G401.6 (cell line): Measurements from ENCODE around the gene FMNL1.

Source experiments
- FAIRE-seq: peaks from 2 replicates; lab custom pipeline; 2012; peaks lifted over from hg19 to GRCh38; lab: Jason Lieb, UNC

The FMNL1 gene

DNA sequence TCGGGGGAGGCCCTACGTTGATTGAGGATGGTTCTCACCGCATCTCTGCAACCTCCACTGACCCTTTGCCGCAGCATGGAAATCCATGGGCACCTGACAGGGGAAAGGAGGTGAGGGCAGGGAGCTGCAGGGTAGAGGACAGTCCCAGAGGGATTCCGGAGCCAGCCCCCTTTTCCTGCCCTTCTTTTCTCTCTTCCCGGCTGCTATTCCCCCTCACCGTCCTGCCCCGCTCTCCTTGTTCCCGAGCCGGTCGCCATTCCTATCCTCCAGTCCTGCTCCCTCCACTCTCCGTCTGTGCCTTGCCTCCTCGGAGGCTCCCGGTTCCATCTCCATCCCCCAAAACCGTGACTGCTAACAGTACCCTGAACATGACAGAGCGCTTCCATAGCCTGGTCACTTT is 35.4 kb downstream of the FMNL1 start:
- no peak for FAIRE-seq

DNA sequence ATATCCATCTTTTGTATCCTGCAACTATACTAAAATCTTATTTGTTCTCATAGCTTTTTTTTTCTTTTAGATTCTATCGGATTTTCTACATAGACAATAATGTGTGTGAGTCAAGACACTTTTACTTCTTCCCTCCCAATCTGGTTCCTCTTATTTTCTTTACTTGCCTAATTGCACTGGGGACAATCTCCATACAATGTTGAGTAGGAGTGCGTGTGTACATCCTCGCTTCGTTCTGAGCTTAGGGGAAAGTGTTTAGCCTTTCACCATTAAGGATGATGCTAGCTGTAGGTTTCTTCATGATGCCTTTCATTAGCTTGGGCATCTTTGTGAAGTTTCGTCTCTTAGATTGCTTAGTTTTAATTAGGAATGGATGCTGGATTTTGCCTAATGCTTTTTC is 37.3 kb downstream of the FMNL1 start:
- no peak for FAIRE-seq

DNA sequence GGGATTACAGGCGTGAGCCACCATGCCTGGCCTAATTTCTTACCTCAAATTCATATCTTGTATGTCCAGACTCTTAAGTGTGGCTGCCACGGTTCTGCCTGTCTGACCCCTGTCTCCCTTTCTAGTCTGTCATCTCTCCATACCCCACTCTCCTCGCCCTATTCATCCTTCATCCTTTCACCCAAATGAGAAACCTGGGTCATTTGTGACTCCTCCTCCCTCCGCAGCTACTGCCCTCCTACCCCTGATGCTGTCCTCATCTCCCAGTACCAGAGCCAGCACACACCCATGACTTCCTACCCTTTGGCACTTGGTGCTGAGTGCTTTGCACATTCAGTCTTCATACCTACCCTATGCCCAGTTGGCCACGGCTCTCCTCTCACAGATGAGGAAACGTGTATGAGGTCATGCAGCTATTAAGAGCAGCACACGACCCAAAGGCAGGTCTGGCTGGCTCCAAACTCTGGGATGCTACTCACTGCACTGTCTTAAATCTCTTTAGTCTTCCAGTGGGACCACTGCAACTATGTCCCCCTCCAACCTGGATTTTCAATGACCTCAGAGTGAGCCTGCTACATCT is 38.6 kb downstream of the FMNL1 start:
- no peak for FAIRE-seq

DNA sequence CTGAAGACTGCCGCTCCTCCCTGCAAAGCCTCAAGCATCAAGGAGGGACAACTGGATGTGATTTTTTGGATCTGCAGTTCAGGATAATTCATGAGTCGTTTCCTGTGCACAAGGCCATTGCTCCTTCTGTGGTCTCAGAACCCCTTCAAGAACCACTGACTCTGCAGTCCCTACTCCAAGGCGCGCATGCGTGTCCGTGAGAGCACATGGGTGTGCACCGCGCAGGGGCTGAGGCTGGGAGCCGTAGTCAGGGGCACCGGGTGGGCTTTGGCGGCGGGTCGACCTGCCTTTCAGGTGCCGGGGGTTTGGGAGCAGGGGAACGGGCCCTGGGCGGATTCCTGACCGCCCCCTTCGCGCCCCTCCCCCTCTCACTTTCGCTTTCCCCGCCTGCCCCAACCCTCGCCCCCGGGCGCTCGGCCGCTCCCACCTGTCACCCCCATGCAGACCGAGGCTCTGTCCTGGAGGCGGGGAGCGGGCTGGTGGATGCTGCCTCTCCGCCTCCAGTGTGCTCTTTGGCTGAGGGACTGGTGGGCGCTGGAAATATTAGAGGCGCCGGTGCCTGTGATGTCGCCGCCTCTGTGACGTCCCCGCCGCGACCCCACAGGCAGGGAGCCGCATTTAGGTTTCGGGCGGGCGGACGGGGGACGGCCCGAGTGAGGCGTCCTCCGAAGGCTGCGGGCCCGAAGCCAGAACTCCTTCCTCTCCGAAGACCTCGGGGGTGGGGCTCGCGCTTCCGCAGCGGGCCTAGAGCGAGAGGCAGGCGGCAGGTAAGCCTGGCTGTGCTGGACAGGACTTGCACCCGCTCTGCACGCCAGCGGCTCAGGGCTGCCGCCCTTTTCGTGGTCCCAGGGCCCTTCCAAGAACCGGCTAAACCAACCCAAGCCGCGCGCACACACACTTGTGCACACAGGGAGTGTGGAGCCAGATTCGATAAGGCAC is 40.2 kb downstream of the FMNL1 start, which contains the start of gene SPATA32:
TSS of gene SPATA32 (minus strand) at position 518 of the 939 bp plus-strand sequence. CDS start at position 440, 78 bp downstream.
- no peak for FAIRE-seq

DNA sequence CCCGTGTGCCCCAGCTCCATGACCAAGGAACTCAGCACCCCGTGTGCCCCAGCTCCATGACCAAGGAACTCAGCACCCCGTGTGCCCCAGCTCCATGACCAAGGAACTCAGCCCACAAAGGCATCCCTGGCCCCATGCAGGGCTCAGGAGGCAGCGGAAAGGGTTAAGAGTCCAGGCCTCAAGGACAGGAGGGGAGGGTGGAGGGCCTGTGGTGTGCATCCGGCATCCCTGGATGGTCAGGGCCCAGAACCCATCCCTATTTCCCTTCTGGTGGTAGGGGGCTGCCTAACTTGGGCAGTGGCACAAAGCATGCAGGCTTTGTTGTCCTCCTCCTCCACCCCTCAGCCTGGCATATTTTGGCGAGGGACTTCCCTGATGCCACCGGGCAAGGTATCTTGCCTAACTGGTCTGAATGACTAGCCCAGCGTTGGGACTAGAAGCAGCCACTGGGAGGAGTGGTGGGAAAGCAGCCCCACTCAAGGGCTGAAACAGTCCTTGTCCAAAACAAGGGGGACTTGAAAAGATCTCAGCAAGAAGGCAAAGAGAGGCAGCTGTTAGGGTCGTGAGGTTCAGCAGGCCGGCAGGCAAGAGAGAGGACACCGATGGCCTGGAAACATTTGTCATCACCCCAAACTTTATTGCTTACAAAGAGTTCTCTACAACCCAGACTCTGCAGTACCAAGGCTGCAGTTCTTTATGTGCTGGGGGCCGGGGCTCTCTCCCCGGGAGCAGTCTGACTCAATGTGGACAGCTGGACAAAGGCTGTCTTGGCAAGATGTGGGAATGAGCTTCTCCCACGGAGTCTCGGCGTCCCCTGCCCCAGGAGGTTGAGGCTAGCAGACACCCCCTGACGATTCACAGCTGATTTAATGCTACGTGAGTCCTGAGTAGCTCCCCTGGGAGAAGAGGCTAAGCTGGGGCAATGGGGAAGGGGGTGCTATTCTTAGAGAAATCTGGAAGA is 41.1 kb downstream of the FMNL1 start:
- FAIRE-seq, result no peak

DNA sequence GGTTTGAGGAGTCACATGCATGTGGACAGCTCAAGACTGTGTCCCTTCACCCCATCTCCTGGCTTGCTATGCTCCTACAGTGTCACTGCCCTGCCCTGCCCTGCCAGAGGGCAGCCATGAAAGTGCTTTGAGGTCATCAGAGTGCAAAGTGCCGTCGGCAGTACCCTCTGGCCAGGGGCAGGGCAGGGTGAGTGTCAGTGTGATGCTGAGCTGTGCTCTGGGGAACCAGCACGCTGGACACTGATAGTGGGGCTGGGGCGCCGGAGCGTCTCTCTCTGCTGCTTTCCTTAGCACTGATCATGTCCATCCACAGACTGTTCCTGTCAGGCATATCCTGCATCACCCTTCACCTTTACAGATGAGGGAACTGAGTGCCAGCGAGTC is 41.8 kb downstream of the FMNL1 start:
- FAIRE-seq, result no peak

DNA sequence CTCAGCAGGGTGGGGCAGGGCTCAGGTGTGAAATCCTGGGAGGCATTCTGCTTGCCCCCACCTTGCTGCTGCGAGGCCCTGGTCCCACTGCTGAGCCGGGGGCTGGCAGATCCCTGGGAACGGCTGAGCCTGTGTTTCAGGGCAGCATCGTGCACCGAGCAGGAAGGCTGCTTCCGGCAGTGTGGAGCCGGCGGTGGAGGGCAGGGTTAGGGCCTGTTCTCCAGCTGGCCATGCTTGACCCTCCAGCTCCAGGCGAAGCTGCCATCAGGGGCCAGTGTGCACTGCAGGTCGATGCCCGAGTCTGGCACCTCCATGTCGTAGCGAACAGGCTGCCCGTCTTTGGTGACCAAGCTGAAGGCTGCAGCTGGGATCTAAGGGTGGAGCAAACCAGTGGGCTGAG is 42.7 kb downstream of the FMNL1 start:
- no peak for FAIRE-seq

DNA sequence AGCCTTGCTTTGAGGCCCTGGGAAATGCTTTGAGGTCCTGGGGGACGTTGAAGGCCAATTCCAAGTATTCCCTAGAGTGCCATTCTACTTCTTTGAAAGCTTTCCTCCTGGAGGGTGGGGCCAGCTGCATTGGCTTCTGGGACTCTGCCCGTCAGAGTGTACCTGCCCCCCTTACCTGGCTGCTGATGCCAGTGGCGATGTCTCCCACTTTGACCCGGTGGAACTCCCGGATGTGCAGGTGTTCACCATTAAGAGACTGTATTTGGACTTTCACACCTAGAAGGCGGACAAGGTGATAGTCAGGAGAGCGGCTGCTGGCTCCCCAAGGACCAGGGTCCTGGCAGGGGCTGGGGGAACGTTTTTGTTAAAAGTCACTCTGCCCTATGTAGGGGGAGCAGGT is 43.3 kb downstream of the FMNL1 start:
- FAIRE-seq, result no peak

DNA sequence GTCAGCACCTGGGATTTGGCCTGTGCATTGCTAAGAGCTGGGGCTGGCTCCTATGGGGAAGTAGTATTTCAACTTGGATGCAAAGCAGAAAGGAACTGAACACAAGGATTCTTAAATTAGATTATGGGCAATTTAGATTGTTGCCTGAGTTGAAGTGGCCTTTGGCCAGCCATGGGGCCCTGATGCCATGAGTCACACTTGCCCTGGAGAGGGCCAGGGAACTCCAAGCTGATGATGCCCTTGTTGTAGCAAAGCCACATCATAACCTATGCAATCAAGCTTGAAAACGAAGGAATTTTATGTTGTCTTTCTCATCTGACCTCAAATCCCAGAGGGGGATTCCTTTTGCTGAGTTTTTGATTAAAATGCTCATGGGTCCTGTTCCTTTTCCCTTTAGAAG is 44.1 kb downstream of the FMNL1 start:
- no peak for FAIRE-seq

DNA sequence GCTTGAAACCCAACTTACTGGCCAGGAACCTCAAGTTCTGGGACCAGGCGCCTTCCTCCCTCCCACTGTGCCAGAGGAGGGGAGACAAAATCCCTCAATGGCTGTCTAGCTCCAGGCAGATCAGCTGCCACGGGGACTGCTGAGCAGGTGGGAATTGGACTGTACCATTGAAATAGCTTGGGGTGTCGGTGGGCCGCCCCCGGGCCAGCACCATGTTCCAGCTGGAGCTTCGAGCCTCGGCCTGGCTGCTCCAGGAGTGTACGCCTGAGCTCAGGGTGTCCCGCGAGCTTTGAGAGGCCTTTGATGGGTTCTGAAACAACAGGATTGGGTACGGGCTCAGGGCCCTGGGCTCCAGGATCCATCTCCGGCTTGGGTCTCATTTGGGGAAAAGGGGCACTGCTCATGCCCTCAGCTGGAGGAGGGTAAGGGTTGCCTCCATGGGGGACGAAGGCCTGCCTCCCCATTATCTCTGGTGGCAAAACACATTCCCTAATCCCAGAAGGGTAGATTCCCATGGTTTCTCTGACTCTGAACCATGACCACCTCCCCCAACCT is 44.8 kb downstream of the FMNL1 start:
- no peak for FAIRE-seq

DNA sequence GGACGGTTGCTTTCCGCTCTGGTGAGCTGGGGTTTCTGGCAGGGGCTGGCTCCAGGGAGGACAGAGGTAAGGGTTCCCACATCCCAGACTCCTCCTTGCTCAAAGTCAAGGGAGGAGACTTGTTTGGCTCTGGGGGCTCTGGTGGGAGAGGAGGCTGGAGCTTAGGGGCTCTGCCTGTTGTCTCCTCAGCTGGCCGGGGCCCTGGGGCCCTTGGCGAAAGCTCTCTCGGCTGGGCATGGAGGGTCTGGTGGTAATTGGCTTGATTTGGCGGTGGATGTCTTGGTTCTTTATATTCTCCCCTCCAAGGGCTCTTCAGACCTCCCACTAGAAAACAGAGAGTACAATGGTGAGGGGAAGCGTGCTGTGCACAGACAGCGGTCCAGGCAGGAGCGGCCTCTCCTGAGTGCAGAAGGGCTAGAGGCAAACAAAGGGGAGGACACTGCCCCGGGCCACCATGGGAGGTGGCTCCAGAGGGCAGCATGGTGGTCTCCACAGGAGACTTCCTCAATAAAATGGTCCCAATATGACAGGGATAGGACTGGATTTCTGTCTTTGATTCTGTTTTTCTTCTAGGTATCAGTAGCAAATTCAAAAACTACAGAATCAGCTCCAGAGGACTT is 45.9 kb downstream of the FMNL1 start:
- no peak for FAIRE-seq

DNA sequence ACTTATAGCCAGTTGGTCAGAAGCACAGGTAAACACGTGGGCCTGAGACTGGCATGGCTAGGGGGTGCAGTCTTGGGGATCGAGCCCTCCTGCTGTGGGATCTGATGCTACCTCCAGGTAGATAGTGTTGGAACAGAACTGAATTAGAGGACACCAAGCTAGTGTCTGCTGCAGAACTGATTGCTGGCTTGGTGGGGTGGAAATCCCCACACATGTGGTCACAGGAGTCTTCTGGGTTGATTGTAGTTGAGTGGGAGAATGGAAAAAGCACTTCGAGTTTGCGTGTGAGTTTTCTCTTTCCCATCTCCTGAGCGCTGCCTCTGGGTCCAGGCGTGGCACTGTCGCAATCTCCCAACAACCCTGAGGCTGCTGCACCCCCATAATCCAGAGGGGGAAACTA is 48.2 kb downstream of the FMNL1 start:
- no peak for FAIRE-seq

DNA sequence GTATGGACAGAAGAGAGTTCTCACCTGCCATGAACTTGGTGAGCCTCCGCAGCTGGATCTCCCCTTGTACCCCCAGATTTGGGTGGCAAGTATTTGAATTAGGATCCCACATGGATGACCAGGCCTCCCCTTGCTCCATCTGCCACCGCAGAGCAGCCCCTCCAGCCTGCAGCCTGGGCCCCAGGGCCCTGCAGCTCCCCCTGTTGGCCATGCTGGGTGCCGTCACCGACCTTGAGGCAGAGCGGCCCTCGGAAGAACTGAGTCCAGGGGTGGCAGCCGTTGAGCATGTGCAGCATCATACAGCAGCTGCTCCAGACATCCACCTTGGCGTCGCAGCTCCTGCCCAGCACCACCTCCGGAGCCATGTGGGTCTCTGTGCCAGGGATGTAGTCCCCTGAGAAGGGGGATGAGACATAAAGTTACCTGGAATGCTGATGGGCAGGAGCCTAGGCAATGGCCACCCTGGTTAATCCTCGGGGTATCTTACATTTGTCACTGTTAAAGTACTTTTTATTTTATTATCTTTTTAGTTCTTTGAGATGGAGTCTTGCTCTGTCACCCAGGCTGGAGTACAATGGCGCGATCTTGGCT is 49.2 kb downstream of the FMNL1 start:
- FAIRE-seq, result no peak

DNA sequence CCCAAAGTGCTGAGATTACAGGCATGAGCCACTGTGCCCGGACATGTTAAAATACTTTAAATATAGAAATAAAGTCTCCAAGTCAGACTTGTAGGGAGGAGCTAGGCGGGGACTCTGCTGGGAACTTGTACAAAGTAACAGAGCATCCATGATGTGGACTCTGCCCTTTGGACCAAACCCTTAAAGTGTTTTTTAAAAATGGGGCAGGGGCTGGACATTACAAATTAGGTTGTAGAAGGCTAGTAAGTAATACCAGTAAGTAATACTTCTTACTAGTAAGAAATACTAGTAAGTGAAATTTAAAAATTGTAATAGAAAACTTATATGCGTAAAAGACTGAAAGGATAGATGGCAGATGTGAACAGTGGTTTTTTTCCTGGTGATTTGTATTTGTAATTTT is 49.9 kb downstream of the FMNL1 start:
- no peak for FAIRE-seq

DNA sequence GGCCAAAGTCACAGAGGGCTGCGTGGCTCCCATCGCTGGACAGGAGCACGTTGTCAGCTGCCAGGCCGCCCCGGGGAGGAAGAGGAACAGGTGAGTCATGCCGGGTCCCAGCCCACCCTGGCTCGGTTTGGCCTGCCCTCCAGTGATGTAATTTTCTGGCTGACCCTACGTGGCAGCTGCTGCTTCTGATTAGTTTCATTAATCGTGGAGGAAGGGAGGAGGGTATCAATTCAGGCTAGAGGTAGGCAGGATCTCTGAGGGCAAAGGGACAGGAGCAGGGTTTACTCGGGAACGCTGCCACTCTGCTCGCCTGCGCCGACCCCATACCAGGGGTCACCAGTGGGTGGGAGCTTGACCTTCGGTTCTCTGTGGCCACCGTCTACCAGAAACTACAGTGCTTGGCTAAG is 51.9 kb downstream of the FMNL1 start:
- FAIRE-seq, result no peak

DNA sequence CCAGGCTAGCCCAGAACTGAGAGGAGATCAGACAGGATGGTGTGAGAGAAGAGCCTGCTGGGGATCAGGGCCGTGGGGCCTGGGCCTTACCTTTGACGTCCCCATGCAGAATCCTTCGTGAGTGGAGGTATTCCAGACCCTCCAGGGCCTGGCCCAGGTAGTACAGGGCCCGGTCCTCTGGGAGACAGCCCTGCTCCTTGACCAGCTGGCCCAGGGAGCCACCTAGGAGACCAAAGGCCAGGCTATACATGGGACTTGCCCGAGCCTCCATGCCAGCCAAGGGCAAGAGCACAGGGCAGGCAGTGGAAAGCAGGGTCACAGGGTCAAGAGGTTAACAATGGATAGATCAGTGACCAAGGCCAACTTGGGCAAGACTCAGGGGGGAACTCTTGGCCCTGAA is 52.3 kb downstream of the FMNL1 start:
- no peak for FAIRE-seq

DNA sequence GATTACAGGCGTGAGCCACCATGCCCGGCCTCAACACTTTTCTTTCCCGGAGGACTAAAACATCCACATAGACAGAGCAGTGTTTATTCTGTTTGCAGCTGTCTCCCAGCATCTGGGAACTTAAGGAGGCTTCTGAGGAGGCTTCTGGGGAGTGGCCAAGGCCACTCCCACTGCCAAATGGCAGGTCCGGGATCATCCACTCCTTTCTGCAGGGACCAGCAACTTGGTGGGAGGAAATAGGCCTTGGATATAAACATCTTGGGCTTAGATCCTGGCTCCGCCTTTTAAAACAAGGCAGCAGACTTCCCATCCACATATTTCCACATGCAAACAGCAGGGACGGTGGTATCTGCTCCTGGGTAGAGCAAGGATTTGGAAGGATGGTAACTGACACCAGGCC is 54.3 kb downstream of the FMNL1 start:
- FAIRE-seq, result no peak

DNA sequence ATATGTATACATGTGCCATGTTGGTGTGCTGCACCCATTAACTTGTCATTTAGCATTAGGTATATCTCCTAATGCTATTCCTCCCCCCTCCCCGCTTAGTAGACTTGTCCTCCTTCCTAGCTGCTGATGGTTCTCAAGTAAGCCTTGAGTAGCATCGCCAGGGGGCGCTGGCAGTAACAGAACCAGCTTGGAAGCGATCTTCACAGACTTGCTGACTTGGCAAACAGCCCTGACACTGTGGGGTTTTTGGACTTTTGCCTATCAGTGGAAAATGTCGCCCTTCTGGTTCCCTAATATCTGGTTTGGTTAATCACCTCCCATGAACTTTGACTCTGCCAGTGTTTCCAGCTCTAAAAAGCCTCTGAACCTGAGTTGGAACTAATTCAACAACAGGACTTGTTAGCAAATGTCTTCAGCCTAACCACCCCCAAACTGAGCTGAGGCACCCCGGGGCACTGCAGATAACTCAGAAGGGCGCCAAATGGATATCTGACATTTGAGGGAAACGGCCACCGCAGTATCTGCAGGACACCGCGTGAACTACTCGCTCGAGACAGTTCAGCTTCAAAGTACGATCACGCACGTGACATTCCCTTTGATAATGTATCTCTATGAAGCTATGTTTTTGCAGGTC is 55.6 kb downstream of the FMNL1 start:
- peak; percentile 86 for FAIRE-seq

DNA sequence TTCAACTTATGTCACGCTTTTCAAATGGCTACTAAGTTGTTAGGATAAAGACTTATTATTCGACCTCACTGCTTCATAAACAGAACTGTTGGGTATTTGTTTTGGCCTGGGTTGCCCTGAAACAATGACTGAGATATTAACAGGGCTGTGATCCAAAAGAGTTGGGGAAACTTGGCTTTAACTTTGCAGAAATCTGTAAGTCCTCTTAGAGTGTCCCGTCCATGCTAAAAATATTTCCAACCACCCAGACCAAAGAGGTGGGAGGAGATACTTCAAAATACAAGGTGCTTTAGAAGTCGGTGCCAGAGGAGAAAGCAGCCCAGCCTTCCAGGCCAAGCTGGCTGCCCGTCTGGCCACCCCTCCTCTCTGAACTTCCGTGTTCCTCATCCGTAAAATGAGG is 56.3 kb downstream of the FMNL1 start:
- FAIRE-seq, result peak; percentile 31

DNA sequence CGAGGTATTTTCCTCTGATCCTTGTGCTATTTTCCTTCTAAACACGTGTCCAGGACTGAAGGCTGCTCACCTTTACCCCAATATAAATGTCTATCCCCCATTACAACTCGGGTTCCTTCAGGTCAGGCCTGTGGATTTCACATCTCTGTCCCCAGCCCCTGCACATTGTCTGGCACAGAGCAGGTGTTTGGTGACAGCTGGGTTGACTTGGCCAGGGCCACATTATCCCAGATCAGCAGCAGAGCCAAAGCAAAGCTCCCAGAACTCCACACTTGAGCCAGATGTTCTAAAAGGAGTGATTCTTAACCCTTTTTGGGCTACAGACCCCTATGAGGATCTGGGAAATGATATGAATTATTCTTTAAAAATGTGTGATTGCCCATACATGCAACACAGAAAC is 58.2 kb downstream of the FMNL1 start:
- FAIRE-seq, result no peak
